CD4-positive, alpha-beta T cell treated with Interleukin-4 for 4 hours (primary cell): ENCODE measurements around the gene PARD3B.
"Not testable (repeated sequence)": the region's sequence is repeated elsewhere in the genome, so short reads cannot be mapped to it uniquely, and the experiment has no call there.

Experiments used
- DNase-seq: peaks from one replicate; pipeline ENCODE4 v3.0.0-alpha.2; 2020

The PARD3B gene

DNA sequence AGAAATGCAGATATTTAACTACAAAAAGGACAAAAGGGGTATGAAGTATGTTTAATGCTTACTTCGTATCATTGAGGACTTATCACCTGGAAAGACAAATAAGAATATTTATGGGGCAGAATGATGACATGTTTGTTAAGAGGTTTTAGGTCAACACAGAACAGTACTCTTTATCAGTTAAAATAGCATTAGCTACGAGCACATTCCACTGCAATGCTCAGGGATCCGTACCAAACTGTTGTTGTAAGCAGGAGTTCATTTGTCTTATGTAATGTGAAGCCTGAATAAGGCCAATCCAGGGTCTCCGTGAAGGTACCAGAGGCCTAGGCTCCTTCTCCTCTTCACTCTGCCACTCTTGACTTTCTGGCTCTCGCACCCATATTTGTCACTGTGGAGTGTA lies 671.3 kb downstream of the PARD3B start:
- DNase-seq, result no peak

DNA sequence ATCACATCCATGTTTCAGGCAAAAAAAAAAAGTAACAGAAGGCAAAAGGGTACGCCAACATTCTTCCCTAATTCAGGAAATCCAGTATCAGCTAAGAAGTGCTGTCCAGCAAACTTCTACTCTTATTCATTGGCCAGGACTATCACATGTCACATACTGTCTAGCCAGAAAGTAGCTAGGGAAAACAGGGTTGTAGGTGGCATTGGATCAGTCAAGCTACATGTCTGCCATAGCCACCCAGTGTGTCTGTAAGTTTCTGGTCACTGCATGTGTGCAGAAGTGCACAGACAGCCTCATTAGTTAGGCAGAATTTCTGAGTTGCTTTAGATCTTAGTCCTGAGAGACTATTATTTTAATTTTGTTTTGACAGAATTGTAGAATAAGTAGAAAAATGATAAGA lies 671.7 kb downstream of the PARD3B start:
- no peak for DNase-seq

DNA sequence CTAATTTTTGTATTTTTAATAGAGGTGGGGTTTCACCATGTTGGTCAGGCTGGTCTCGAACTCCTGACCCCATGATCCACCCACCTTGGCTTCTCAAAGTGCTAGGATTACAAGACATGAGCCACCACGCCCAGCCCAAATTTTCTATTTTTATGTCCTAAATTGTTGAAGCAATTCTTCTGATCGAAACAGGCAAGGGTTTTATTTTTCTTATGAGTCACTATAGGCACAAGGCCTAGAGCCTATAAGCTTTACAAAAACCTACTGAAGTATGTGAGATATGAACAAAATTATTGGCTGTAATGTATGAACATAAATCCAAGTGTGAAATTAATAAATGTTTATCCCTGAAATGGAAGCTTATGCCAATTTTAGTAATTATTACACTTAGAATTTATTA lies 672.8 kb downstream of the PARD3B start:
- DNase-seq, result no peak

DNA sequence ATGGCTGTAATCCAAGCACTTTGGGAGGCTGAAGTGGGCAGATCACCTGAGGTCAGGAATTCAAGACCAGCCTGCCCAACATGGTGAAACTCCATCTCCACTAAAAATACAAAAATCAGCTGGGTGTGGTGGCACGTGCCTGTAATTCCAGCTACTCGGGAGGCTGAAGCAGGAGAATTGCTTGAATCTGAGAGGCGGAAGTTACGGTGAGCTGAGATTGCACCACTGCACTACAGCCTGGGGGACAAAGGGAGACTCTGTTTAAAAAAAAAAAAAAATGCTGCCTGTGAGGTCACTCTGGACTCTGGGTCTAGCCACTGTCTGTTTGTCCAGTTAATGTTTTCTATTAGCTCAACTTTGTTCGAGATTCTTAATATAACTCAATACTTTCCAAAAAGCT lies 673.5 kb downstream of the PARD3B start:
- DNase-seq, result not testable (repeated sequence)

DNA sequence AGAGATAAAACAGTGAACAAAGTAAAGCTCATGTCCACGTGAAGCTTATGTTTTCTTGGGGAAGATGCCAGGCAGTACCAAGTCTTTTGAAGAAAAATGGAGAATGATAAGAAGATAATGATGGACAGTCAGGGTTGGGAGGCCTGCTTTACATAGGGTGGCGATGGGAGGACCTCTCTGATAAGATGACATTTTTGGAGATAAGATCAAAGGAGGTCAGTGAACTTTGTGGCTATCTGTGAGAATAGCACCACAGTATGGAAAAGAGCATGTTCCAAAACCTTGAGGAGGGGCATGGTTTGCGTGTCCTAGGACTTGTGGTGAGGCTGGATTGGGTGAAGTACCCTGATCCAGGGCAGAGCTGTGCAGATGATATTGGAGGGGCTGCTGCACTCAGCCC lies 675.3 kb downstream of the PARD3B start:
- DNase-seq, result no peak

DNA sequence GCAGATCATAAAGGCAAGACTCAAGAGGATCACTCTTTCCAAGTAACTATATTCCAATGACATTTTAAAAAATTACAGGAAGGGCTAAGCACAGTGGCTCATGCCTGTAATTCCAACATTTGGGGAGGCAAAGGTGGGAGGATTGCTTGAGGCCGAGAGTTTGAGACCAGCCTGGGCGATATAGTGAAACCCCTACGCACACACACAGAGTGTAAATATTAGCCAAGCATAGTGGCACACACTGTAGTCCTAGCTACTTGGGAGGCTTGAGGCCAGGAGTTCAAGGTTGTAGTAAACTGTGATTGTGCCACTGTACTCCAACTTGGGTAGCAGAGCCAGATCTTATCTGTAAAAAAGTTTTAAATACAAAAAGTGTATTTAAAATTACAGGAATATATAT lies 686.8 kb downstream of the PARD3B start:
- no peak for DNase-seq

DNA sequence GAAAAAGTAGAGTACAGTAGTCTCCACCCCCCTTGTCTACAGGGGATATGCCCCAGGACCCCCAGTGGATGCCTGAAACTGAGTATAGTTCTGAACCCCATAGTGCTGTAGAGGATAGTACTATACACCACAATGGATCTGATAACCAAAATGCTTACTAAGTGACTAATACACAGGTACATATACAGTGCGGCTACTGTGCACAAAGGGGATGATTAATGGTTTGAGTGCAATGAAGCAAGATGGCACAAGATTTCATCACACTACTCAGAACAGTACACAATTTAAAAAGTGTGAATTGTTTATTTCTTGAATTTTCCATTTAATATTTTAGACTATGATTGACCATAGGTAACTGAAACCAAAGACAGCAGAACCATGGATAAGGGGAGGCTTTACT lies 690.2 kb downstream of the PARD3B start:
- no peak for DNase-seq

DNA sequence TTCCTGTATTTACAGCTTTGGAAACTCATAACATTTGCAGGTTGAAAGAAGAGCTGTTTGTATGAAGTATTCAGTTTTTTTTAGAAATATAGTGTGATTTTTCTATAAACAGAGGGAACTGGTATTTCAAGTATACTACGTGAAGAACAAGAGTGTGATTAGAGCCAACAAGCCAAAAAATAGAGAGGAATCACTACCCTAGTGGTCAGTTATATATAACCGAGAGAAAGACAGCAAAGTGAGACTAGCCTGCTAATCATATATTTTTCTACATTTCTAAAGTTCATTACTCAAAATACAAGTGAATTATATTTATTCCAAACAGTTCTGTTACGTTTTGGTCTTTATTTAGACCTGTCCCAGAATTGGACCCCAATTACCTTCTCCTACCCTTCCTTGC lies 692.2 kb downstream of the PARD3B start:
- no peak for DNase-seq

DNA sequence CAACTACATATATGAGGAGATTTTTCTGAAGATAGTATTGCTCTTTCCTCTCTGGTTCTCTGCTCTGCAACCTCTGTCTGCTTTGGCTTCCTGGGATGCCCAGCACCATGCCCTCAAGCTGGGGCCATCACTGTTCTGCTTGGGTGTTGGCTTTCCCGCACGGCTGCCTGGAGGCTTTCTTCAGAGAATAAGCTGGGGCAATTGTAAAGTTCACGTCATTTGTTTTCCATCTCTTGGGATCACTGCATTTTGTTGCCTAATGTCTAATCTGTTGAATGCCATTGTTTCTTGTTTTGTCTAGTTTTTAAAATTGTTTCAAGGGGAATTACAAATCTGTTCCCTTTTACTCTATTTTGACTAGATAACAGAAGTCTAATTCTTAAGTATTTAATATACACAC lies 699.7 kb downstream of the PARD3B start:
- DNase-seq, result no peak

DNA sequence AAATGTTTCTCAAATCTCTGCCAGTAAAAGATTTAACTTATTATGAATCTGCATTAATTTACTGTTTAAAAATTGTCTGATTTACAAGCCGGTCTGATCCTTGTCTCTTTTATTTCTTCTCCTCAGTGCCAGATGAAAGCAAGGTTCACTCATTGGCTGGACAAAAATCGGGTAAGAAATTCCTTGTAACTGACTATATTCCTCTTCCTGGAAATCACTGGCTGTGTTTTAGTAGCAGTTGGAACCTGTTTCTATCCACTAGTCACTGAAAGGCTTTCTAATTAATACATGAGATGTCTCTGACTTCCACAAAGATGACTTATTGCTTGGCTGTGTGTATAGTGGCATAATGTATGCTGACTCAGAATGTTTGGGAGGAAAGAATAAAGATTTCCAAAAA lies 700.4 kb downstream of the PARD3B start:
- no peak for DNase-seq

DNA sequence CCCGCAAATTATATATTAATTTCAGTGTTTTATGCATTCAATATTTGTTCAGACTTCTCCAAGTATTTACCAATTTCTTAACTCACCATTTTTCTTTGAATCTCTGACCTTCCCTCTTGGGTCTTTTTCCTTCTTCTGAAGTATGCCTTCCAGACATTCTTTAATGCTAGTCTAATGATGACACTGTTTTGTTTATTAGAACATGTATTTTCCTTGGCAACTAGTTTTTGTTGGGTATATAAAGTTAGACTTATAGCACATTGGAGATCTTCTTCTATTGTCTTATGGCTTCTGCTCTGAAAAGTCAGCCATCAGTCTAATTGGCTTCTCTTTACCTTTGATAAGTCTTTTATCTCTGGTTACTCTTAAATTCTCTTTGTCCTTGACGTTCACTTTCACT lies 713.8 kb downstream of the PARD3B start:
- DNase-seq, result no peak

DNA sequence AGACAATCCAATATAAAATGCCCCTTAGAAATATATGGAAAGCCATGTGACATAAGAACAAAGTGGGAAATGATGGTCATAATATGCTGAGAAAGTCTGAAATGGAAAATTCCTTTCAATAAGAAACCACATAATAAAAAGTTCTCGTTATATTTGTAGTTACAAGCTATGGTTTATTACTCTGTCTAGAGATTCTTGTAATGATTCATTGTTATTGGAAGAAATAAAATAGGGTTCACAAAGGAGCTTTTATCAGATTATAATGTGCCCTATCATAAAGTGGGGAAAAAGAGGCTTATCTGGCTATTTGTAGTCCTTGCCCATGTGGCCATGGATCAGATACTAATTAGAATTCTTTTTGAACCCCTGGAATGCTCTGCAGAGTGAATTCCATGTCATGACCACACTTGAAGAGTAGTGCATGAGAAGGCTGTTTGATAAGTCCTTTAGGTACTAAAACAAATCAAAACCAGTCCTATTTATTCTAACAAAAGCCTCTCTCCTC lies 716.3 kb downstream of the PARD3B start:
- no peak for DNase-seq

DNA sequence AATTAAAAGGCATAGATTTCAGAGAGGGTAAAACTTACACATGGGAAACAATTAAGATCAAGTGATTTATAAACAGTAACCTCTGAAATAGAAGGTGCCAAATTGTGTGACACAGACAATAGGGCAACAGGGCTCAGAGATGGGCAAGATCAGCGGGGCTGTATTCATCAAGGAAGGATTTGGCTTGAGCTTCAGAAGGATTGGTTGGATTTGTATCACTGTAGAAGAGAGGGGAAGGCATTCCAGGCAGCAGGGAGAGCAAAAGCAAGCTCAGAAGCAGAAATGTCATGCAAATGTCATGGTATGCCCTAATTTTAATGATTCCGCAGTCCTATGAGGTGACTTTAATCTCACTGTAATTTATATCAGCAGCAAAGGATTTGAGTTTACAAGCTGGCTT lies 722.0 kb downstream of the PARD3B start:
- DNase-seq, result no peak

DNA sequence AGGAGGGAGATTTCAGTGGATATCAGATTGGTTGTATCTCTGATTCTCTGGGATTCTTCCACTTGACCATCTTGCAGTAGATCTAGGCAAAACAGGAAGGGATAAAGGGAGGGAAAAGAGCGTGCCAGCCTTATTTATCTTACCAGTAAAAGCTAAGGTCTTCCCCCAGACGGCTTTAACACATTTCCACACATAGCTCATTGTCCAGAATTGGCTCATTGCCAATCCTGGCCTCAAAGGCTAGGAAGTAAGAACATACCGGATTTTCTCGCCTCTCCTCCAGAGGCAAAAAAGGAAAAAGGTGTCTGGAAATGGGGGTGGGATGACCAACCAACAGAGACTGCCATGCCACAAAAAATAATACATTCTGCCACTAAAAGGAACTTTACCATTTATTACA lies 725.4 kb downstream of the PARD3B start:
- no peak for DNase-seq

DNA sequence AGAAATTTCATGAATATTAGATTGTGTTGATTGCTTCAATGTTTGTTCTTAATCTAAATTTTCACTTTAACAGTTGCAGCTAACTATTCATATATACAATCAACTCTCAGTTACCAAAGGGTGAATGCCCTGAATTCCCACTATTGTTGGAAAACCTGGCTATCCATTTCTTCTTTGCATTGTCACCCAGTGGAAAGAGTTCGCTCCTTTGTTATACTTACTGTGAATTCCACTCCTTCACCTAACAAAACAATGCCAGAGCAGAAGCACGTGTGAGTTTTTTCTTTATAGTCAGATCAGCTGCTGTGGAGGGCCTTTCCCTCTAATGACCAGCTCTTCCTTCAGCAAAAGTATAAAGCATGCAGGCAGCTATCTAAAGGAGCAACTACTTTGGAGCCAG lies 727.9 kb downstream of the PARD3B start:
- no peak for DNase-seq

DNA sequence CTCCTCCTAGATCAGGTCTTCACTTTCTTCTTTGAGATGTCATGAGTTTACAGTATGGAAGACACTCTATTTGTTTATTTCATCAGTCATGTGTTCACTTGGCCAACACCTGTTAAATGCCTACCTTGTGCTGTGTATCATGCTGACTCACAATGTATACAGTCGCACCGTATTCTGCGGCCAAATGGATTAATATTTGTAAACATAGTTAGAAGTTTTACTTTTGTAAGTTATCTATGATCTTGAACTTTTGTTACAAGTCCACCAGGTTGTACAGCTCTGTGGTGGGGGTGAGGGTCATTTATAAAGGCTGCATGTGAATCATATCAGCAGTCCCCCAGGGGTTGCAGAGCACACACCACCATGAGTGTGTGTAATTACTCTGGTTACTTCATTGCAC lies 728.4 kb downstream of the PARD3B start:
- DNase-seq, result no peak

DNA sequence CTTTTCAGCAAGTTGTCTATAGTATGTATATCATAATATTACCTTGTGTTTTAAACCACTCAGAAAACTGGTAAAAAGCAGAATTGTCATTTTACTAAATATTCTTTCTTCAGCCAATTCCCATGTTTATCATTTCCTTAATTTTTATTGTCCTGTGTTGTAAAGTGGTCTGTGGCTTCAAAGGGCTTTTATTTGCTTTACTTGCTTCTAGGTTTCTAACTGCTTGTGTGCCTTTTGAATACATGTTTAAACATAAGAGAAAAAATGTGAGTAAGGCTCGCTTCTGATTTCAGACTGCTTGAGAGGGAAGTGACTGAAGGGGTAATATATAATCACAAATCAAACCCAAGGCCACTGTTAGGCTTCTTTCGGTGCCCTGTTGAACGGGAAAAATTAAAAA lies 729.5 kb downstream of the PARD3B start:
- no peak for DNase-seq

DNA sequence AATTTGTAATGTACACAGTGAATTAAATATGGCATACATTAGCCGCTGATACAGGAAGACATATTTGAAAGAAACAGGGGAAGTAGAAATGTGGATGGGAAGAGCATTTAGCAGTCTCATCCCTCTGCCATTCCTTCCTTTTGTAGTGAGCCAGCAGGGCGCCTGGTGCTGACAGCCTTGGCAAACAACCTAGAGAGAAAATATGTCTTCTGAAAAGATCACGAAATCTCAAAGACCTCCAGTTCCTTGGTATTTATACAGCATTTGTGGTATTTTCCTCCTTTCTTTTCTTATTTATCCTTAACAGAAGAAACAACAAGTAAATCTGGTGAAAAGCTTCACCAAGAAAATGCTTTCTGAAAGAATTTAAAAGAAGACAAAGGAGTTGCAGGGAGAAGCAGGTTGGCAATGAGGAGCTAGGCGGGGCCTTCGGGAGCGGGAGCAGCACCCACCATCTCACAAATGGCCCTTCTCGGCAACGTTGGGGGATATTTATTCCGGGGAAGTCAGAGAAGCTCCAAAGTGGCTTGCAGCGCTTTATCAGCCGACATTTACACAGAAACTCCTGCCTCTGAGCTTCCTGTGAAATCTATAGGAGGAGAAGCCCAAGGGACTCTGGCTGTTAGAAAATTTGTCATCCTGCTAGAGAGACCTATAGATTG lies 731.0 kb downstream of the PARD3B start:
- DNase-seq, result no peak

DNA sequence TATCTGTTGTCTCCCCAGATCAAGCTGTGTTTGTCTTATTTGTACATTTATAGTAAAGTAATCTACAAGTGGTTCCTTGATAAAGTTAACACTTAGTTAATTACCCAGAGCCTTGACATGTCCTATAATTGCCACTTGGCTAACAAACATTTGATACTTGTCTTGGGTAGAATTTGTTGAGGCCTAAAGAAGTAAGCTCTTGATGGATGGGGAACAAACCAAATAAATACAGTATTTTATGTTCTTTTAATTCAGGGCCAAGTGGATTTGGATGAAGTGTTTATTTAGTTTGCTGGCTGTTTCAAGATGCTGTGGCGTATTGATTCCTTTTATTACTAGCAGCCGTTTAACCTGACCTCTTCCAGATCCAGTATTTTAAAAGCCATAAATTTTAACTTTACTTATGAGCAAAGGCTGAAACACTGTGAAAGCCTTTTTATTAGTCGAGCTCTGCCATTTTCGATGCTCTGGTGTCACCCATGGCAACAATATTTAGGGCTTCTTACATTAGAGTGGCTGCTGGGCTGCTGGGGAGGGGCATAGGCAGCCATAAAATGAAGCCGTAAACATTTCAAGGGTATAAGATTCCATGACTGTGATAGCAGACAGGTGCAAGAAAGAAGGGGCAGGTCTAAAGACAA lies 735.4 kb downstream of the PARD3B start:
- DNase-seq, result no peak

DNA sequence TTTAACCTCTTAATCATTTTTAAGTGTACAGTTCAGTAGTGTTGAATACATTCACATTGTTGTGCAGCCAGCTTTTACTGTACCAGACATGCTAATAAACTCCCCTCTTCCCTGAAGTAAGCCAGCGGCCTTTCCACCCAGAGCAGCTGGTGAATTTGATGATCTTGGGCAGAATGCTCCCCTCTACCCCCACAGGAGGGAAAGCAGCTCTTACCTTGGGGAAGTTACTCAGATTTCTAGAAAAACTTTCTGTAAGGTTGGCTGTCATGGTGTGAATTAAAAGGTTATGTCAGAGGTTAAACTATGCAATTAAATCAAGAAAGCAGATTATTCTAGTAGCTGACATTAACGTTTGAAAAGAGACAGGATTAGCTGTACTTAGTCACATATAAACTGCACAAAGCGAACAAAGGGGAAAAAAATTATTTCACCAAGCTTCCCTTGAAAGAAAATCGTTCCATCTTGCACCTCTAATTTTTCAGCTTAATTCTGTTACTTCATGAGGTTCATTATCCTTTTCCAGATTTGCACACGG lies 738.5 kb downstream of the PARD3B start:
- no peak for DNase-seq

DNA sequence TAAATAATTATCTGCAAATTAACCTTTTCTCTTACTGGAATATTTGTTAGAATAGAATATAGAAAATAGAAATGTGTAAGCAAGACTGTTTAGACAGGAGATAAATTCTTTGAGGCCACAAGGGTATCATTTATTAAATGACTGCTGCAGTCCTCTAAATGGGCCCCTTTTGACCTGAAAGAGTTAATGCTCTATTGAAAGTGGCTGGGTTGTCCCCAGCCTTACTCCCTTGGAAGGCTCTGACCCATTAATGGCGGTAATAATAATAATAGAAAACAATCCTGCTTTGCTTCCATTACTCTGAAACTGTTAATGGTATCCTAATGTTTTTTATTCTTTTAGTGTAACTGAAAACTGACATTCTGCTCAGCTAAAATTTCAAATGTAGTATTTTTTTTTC lies 739.1 kb downstream of the PARD3B start:
- DNase-seq, result no peak

DNA sequence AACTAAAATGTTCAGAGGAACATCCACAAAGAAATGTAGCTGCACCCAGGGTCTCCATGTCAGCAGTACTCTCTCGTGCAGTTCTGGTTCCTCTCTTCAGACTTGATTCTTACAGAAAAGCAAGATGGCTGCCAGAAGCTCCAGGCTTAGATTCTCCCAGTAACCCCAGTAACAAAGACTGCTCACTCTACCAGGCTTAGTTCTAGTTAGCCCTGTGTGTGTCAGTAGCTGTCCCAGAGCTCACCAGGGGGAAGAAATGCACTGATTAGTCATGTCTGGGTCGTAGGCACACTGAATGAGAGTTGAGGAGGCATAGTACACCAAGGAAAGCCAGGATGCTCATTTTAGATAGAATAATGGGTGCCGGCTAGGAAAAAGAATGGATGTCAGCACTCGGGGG lies 742.0 kb downstream of the PARD3B start:
- no peak for DNase-seq

DNA sequence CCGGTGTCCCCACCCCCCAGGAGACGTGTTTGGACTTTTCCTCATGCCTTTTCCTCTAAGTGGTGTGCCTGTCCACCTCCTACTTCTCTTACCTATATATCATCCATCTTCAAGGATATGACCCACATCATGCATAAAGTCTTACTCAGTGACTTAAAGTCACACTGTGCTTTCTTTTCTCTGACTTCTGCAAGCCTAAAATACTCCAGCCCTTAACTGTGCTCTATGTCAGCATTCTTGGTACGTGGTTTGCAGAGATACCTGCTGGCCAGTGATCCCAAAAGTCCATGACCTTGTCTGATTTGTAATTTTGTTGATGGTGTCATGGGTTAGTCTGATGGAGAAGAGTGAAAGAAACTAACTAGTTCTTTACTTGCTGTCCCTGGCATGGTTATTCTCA lies 743.4 kb downstream of the PARD3B start:
- no peak for DNase-seq

DNA sequence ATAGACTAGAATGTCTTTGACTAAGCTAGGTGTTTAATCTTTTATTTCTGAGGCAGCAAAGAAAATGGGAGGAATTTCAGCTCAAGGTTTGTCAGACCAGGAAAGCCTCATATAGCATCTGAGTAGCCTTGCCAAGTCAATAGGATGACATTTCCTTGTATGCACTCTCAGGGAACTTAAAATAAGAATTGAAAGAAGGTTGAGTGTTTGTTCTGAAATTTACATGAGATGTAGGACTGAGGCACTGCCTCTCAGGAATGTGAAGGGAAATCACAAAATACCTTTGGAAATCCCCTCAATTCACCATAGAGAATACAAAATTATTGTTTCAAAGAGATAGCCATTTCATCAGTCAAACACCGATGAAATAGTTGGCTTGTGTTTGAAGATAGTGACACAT lies 745.0 kb downstream of the PARD3B start:
- no peak for DNase-seq
